SH-SY5Y (cell line): ENCODE measurements around the gene CTBP1.

ENCODE experiments used
- GATA2 ChIP-seq: IDR thresholded peaks from 2 replicates; pipeline ENCODE4 v1.6.1; 2011; ENCODE audit warnings: mild to moderate bottlenecking, low read depth, low read length
- GATA3 ChIP-seq: IDR thresholded peaks from 2 replicates; pipeline ENCODE4 v1.6.1; 2011; ENCODE audit warnings: low read depth, mild to moderate bottlenecking, low read length, moderate library complexity

DNA sequence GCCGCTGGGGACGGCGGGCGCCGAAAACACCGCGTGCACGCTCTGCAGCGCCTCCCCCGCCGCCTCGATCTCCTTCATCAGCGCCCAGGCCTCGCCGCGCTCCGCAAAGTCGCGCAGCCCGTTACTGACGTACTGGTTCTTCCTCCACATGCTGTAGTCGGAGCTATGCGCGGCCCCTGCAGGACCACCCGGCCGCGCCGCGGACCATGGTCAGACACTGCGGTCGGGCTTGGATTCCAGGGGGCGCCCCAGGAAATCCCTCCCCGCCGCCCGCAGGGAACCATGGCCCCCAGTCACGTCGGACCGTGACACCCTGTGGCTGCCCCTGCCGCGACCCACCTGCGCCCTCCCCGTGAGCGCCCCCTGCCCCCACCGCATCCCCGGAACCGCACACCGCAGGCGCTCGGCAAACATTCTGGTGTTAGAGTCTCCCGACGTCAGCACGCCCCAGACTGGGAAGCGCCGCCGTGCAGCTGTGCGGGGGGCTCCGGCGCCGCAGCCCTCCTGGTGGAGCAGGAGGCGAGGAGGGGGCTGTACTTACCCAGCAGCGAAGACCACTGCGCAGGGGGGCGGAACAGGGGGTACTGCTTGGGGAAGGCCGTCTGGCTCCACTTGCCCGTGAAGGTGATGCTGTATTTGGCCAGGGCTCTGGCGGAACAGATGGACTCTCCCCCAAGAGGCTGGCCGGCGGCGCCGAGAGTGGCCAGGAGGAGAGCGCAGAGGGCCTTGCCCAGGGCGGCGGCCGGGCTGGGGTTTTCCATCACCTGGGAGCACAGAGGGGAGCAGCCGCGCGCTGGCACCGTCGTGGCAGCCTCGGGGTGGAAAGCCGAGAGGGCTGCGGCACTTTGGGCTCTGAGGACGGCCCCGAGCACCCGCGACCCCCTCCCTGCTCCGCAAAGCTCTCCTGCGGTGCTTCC, 77.4 kb downstream of the CTBP1 start:
- TF ChIP-seq GATA2 (no peak), GATA3 (no peak)
